DOHH2 (cell line): ENCODE measurements around the gene KRTAP5-8.
"Not testable (repeated sequence)": the region's sequence is repeated elsewhere in the genome, so short reads cannot be mapped to it uniquely, and the experiment has no call there.

ENCODE experiments used
- H3F3A ChIP-seq: fragments of 200-600 bp; sonication (generic), shearing (Covaris generic); 2 replicates; pipeline ENCODE4 v1.6.0; 2016; ENCODE audit warnings: antibody characterized with exemption, mild to moderate bottlenecking; ENCODE audit not compliant: control insufficient read depth, insufficient read depth
- H3K27ac ChIP-seq: fragments of 200-600 bp; sonication (generic); 2 replicates; pipeline ENCODE4 v1.5.1; 2014; ENCODE audit warnings: low read depth, mild to moderate bottlenecking, low read length, moderate library complexity
- H3K27me3 ChIP-seq: fragments of 200-600 bp; sonication (generic); 2 replicates; pipeline ENCODE4 v1.6.1; 2014; ENCODE audit warnings: mild to moderate bottlenecking, low read length, mixed read lengths; ENCODE audit not compliant: control insufficient read depth
- H3K36me3 ChIP-seq: fragments of 200-600 bp; sonication (generic); 2 replicates; pipeline ENCODE4 v1.6.1; 2014; ENCODE audit warnings: mild to moderate bottlenecking, low read length, moderate library complexity, mixed read lengths; ENCODE audit not compliant: control insufficient read depth
- H3K4me1 ChIP-seq: fragments of 200-600 bp; sonication (generic); 2 replicates; pipeline ENCODE4 v1.6.1; 2014; ENCODE audit warnings: mild to moderate bottlenecking, low read length, mixed read lengths; ENCODE audit not compliant: control insufficient read depth
- H3K4me2 ChIP-seq: fragments of 200-600 bp; sonication (generic); 2 replicates; pipeline ENCODE4 v1.6.0; 2014; ENCODE audit warnings: mild to moderate bottlenecking, low read length, moderate library complexity
- H3K4me3 ChIP-seq: fragments of 200-600 bp; sonication (generic); 2 replicates; pipeline ENCODE4 v1.5.1; 2014; ENCODE audit warnings: mild to moderate bottlenecking, low read length, mixed read lengths
- H3K79me2 ChIP-seq: fragments of 200-600 bp; sonication (generic); 2 replicates; pipeline ENCODE4 v1.6.1; 2014; ENCODE audit warnings: mild to moderate bottlenecking, low read length, mixed read lengths; ENCODE audit not compliant: control insufficient read depth
- H3K9me2 ChIP-seq: fragments of 200-600 bp; sonication (generic); replicated peaks from 2 replicates; pipeline ENCODE4 v1.6.1; 2014; ENCODE audit warnings: mild to moderate bottlenecking, low read length, mixed read lengths; ENCODE audit not compliant: control insufficient read depth
- H3K9me3 ChIP-seq: fragments of 200-600 bp; sonication (generic); 2 replicates; pipeline ENCODE4 v1.6.1; 2014; ENCODE audit warnings: antibody characterized with exemption, low read length, mixed read lengths; ENCODE audit not compliant: control insufficient read depth, insufficient read depth
- H4K20me1 ChIP-seq: fragments of 200-600 bp; sonication (generic); 2 replicates; pipeline ENCODE4 v1.6.0; 2014; ENCODE audit warnings: low read depth, mild to moderate bottlenecking, antibody characterized with exemption, low read length, moderate library complexity; ENCODE audit not compliant: control insufficient read depth, insufficient read depth
- EZH2phosphoT487 ChIP-seq: fragments of 200-600 bp; sonication (generic); IDR thresholded peaks from 2 replicates; pipeline ENCODE4 v1.6.1; 2017; ENCODE audit warnings: borderline replicate concordance, mild to moderate bottlenecking, antibody characterized with exemption, low read length, moderate library complexity, mixed read lengths
- TF ChIP-seq, protein P1 (sequence below): fragments of 200-600 bp; sonication (generic); IDR thresholded peaks from one replicate; pipeline ENCODE4 v1.5.1; 2014; ENCODE audit warnings: antibody characterized with exemption, mild to moderate bottlenecking, low read depth, low read length; ENCODE audit not compliant: poor library complexity, severe bottlenecking

Gene KRTAP5-8

GRCh38 chr11:71568704-71569349 is 31.0 kb downstream of the KRTAP5-8 start:
- Histone ChIP-seq H3K79me2 (no peaks in the 10 kb centered on the region), H3K4me1 (no peaks in the 10 kb centered on the region), H3K9me3 (no peaks in the 10 kb centered on the region), H3K9me2 (no peaks in the 10 kb centered on the region), H3K4me3 (no peak overlapping the region), H4K20me1 (no peaks in the 10 kb centered on the region; the same call in 1 of the 2 replicates), H3K27ac (no peak overlapping the region), H3K27me3 (peaks cover 3% of the 10 kb centered on the region), H3K4me2 (no peak overlapping the region), H3F3A (no peaks in the 10 kb centered on the region), H3K36me3 (no peaks in the 10 kb centered on the region)
- TF ChIP-seq, protein P1, sequence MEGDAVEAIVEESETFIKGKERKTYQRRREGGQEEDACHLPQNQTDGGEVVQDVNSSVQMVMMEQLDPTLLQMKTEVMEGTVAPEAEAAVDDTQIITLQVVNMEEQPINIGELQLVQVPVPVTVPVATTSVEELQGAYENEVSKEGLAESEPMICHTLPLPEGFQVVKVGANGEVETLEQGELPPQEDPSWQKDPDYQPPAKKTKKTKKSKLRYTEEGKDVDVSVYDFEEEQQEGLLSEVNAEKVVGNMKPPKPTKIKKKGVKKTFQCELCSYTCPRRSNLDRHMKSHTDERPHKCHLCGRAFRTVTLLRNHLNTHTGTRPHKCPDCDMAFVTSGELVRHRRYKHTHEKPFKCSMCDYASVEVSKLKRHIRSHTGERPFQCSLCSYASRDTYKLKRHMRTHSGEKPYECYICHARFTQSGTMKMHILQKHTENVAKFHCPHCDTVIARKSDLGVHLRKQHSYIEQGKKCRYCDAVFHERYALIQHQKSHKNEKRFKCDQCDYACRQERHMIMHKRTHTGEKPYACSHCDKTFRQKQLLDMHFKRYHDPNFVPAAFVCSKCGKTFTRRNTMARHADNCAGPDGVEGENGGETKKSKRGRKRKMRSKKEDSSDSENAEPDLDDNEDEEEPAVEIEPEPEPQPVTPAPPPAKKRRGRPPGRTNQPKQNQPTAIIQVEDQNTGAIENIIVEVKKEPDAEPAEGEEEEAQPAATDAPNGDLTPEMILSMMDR, result no peak
- no peak for TF ChIP-seq EZH2phosphoT487

- not testable (repeated sequence) for H3K27me3 ChIP-seq, H3K4me2 ChIP-seq, H3K9me2 ChIP-seq, H3K36me3 ChIP-seq, H3K27ac ChIP-seq, H3K4me1 ChIP-seq, H4K20me1 ChIP-seq, H3F3A ChIP-seq, H3K79me2 ChIP-seq, H3K4me3 ChIP-seq, H3K9me3 ChIP-seq
Observed at GRCh38 chr11:71571101-71571850, 33.5 kb downstream of the KRTAP5-8 start.

- no peaks in the 10 kb centered on the region for H3K4me1 ChIP-seq
- no peaks in the 10 kb centered on the region for H3K9me3 ChIP-seq
- no peaks in the 10 kb centered on the region for H3K9me2 ChIP-seq
- no peak overlapping the region for H3K27ac ChIP-seq
- TF ChIP-seq, protein P1, result no peak
- no peaks in the 10 kb centered on the region for H3K36me3 ChIP-seq
- H3K4me2 ChIP-seq, result no peak overlapping the region
- no peak overlapping the region for H3K4me3 ChIP-seq
- H3K27me3 ChIP-seq, result peaks cover 3% of the 10 kb centered on the region; the same call in 1 of the 2 replicates
- no peaks in the 10 kb centered on the region for H3K79me2 ChIP-seq
- H3F3A ChIP-seq, result no peaks in the 10 kb centered on the region
- no peaks in the 10 kb centered on the region; the same call in 1 of the 2 replicates for H4K20me1 ChIP-seq
Observed at GRCh38 chr11:71572811-71573210, 35.0 kb downstream of the KRTAP5-8 start.

GRCh38 chr11:71574418-71574817 is 36.6 kb downstream of the KRTAP5-8 start:
- Histone ChIP-seq H3K4me2 (no peak overlapping the region), H3K4me1 (no peaks in the 10 kb centered on the region), H3K9me2 (no peaks in the 10 kb centered on the region), H3K27me3 (0 out of 2 replicates have a peak, but pooled peaks cover 3% of the 10 kb centered on the region), H4K20me1 (no peaks in the 10 kb centered on the region; the same call in 1 of the 2 replicates), H3K4me3 (no peak overlapping the region), H3K9me3 (no peaks in the 10 kb centered on the region), H3K79me2 (no peaks in the 10 kb centered on the region), H3F3A (no peaks in the 10 kb centered on the region), H3K27ac (no peak overlapping the region), H3K36me3 (no peaks in the 10 kb centered on the region)
- no peak for TF ChIP-seq EZH2phosphoT487
- TF ChIP-seq, protein P1, result no peak
